ENCODE measurements around the gene WDR88.

DNA sequence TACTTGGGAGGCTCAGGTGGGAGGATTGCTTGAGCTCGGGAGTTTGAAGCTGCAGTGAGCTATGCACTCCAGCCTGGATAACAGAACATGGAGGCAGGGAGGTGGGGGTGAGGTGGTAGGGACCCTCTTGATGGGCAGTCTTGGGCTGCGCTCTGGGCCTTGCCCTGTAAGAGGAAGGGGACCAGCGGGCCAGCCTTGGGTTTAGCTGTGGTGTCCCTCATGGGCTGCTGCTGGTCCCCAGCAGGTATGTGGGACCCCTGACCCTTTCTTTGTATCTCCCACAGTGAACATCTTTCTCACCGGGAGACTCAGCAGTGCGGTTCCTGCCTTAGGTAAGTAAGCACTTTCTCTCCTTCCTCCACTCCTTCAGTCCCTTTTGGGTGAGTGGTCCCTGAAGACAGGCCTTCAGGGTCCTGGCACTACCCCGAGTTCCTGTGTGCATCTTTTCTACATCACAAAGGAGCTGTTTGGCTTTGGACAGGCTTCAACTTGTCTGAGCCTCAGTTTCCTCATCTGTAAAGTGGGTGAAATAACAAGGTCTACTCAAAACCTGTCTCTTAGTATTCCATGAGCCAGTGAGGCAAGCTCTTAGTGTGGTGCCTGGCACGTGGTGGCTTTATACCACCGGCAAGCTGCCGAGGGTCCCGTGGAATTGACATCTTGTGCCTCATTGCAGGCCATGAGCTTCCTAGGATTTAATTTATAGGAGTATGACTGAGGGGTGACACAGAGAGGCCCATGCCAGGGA lies 64.7 kb downstream of the WDR88 start:
- TF ChIP-seq CTCF (IDR thresholded peaks at IDR 0.05), result no peak
- TF ChIP-seq POLR2A (IDR thresholded peaks at IDR 0.05), result no peak
- TF ChIP-seq POLR2AphosphoS5 (IDR thresholded peaks at IDR 0.05), result no peak
